ENCODE results near the gene GRIP1.
A peak's percentile ranks its signal among the peaks of the same experiment; 100 is the strongest.

Gene GRIP1

DNA sequence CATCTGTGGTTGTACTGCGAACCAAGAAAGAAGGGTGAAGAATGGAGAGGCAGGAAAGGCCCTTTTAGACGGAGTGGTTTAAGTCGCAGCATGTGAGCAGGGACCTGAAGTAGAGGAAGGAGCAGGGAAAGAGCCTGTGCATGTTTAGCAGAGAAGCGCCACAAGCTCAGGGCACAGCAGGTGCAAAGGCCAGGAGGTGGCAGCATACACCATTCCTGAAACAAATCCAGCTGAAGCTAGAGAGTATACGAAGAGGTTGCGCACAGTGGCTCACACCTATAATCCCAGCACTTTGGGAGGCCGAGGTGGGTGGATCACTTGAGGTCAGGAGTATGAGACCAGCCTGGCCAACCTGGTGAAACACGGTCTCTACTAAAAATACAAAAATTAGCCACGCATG lies 326.7 kb downstream of the GRIP1 start:
- DNase-seq = peak; percentile 22
- TF ChIP-seq, protein P1, sequence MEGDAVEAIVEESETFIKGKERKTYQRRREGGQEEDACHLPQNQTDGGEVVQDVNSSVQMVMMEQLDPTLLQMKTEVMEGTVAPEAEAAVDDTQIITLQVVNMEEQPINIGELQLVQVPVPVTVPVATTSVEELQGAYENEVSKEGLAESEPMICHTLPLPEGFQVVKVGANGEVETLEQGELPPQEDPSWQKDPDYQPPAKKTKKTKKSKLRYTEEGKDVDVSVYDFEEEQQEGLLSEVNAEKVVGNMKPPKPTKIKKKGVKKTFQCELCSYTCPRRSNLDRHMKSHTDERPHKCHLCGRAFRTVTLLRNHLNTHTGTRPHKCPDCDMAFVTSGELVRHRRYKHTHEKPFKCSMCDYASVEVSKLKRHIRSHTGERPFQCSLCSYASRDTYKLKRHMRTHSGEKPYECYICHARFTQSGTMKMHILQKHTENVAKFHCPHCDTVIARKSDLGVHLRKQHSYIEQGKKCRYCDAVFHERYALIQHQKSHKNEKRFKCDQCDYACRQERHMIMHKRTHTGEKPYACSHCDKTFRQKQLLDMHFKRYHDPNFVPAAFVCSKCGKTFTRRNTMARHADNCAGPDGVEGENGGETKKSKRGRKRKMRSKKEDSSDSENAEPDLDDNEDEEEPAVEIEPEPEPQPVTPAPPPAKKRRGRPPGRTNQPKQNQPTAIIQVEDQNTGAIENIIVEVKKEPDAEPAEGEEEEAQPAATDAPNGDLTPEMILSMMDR (IDR thresholded peaks at IDR 0.05; ENCODE audit: low read depth, low read length) = peak; percentile 42

DNA sequence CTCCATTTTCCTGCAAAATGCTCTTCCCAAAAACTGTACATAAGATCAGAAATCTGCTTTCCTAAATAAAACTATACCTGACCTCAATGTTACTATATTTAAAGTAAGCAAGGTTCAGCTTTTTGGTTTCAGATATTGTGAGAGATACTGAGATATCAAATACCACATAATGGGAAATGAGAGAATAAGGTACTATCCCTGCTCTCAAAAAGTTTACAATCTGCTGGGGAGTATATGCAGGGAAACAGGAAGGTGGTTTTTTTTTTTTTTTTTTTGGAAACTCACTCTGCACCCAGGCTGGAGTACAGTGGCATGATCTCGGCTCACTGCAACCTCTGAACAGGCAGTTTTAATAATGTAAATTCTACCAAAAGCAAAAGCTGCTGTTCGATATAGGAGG lies 327.6 kb downstream of the GRIP1 start:
- H3K9me3 ChIP-seq = no peaks in the 10 kb centered on the region
- H3K36me3 ChIP-seq = no peaks in the 10 kb centered on the region
- DNase-seq = no peak
- no peaks in the 10 kb centered on the region for H3K4me1 ChIP-seq
- H3K4me3 ChIP-seq (ENCODE audit: low read depth, low read length) = no peak overlapping the region
- H3K27me3 ChIP-seq = no peaks in the 10 kb centered on the region
- TF ChIP-seq, protein P1 (IDR thresholded peaks at IDR 0.05; ENCODE audit: low read depth, low read length) = no peak

More for the DNA sequence above, 326.7 kb downstream of the GRIP1 start:
- Histone ChIP-seq H3K36me3 (no peaks in the 10 kb centered on the region), H3K27me3 (no peaks in the 10 kb centered on the region), H3K4me3 (ENCODE audit: low read depth, low read length) (no peak overlapping the region), H3K4me1 (no peaks in the 10 kb centered on the region), H3K9me3 (no peaks in the 10 kb centered on the region)

DNA sequence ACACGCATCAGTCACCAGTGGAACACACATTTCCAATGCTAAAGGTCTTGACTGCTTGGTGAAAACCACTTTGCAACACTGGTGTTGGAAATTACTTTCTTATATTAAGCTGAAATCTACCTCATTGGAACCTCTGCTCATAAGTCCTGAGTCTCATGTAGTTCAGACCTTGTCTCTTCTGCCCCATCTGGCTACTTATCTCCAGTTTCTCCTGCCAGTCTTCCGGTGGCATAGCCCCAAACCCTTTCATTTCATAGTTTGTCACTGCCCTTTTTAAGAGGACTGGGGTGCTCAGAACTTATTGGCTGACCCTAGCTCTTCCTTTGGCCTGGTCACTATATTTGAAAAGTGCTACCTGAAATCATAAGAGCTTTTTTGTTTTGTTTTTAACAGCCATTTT lies 332.9 kb downstream of the GRIP1 start:
- H3K27me3 ChIP-seq = no peaks in the 10 kb centered on the region
- H3K4me3 ChIP-seq (ENCODE audit: low read depth, low read length) = no peak overlapping the region
- no peak for DNase-seq
- no peaks in the 10 kb centered on the region for H3K9me3 ChIP-seq
- H3K4me1 ChIP-seq = no peaks in the 10 kb centered on the region
- H3K36me3 ChIP-seq = no peaks in the 10 kb centered on the region
- TF ChIP-seq, protein P1 (IDR thresholded peaks at IDR 0.05; ENCODE audit: low read depth, low read length) = no peak

DNA sequence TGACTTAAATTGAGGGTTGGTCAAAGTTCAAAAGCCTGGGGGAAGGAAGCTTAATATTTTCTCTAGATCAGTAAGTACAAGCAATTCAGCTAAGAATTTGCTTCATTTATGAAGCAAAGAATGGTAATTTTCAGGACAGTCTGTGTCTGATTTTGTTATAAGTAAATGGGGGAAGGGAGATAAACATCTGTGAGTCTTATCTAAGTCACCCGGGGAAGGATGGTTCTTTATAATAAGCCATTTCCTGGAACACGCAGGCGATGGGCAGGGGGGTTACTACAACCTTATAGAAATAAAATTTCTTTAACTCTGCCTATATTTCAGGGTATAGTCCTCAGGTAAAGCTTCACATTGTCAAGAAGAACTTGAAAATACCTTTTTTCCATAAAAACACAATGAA lies 333.7 kb downstream of the GRIP1 start:
- H3K4me1 ChIP-seq = no peaks in the 10 kb centered on the region
- H3K27me3 ChIP-seq = no peaks in the 10 kb centered on the region
- no peaks in the 10 kb centered on the region for H3K9me3 ChIP-seq
- no peaks in the 10 kb centered on the region for H3K36me3 ChIP-seq
- no peak overlapping the region for H3K4me3 ChIP-seq (ENCODE audit: low read depth, low read length)
- no peak for DNase-seq
- TF ChIP-seq, protein P1 (IDR thresholded peaks at IDR 0.05; ENCODE audit: low read depth, low read length) = no peak

DNA sequence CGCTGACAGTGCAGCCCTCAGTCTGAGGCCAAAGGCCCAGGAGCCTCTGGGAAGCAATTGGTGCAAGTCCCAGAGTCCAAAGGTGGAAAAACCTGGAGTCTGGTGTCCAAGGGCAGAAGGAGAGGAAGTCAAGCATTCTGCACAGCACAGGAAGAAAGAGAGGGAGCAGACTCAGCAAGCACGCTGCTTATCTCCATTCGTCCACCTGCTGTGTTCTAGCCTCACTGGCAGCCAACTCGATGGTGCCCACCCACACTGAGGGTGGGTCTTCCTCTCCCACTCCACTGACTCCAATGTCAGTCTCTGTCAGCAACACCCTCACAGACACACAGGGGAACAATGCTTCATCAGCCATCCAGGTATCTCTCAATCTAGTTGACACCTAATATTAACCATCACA lies 337.8 kb downstream of the GRIP1 start:
- TF ChIP-seq, protein P1 (IDR thresholded peaks at IDR 0.05; ENCODE audit: low read depth, low read length) = no peak
- no peaks in the 10 kb centered on the region for H3K4me1 ChIP-seq
- no peaks in the 10 kb centered on the region for H3K27me3 ChIP-seq
- H3K9me3 ChIP-seq = no peaks in the 10 kb centered on the region
- no peak overlapping the region for H3K4me3 ChIP-seq (ENCODE audit: low read depth, low read length)
- no peaks in the 10 kb centered on the region for H3K36me3 ChIP-seq
- no peak for DNase-seq

DNA sequence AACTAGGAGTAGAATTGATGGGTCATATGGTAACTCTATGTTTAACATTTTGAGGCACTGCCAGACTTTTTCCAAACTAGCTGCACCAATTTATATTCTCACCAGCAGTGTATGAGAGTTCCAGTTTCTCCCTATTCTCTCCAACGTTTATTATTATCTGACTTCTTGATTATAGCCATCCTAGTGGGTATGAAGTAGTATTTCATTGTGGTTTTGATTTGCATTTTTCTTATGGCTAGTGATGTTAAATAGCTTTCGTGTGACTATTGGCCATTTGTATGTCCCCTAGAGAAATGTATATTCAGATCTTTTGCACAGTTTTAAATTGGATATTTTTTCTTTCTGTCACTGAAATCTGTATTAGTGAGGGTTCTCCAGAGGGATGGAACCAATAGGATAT lies 338.7 kb downstream of the GRIP1 start:
- no peaks in the 10 kb centered on the region for H3K9me3 ChIP-seq
- H3K4me1 ChIP-seq = no peaks in the 10 kb centered on the region
- no peaks in the 10 kb centered on the region for H3K27me3 ChIP-seq
- no peak overlapping the region for H3K4me3 ChIP-seq (ENCODE audit: low read depth, low read length)
- H3K36me3 ChIP-seq = no peaks in the 10 kb centered on the region
- no peak for DNase-seq
- TF ChIP-seq, protein P1 (IDR thresholded peaks at IDR 0.05; ENCODE audit: low read depth, low read length) = no peak

All from BE2C (cell line).